ENCODE results near the gene LSAMP. TPM values are rescaled to one million over a fixed set of nuclear protein-coding genes. Genes with fewer than 3 reads are reported as not detected.

The LSAMP gene
- total and polyA plus RNA-seq, 2 experiments from 2014 or later, result 2.0 to 2.9 TPM

- no peaks in the 10 kb centered on the region for H3K27me3 ChIP-seq (ENCODE audit: insufficient read depth)
- no peaks in the 10 kb centered on the region for H3K79me2 ChIP-seq (replicated peaks; ENCODE audit: insufficient read depth)
- H3K4me1 ChIP-seq (ENCODE audit: insufficient read depth), result no peaks in the 10 kb centered on the region
- no peaks in the 10 kb centered on the region for H3K9me3 Mint-ChIP-seq
- peaks cover 6% of the 10 kb centered on the region for H3K4me1 Mint-ChIP-seq
- TF ChIP-seq CREB1 (CRISPR knock-in tag; IDR thresholded peaks at IDR 0.05; ENCODE audit: low read depth) (no peak), ETS1 (IDR thresholded peaks at IDR 0.05) (no peak), ZNF114 (CRISPR knock-in tag; IDR thresholded peaks at IDR 0.05) (no peak), CTCF (conservative IDR thresholded peaks at IDR 0.05; ENCODE audit: low read depth in 2 of 2) (no peak), STAT1 (IDR thresholded peaks at IDR 0.05; ENCODE audit: unreplicated experiment) (no peak), POLR2AphosphoS5 (IDR thresholded peaks at IDR 0.05; ENCODE audit: low read depth) (no peak), NANOG (IDR thresholded peaks at IDR 0.05; ENCODE audit: borderline replicate concordance) (no peak), ZNF462 (CRISPR knock-in tag; IDR thresholded peaks at IDR 0.05) (no peak), REST (IDR thresholded peaks at IDR 0.05; ENCODE audit: unreplicated experiment) (no peak), ZNF331 (CRISPR knock-in tag; IDR thresholded peaks at IDR 0.05; ENCODE audit: low read depth) (no peak), JUNB (IDR thresholded peaks at IDR 0.05; ENCODE audit: unreplicated experiment) (no peak)
- DNase-seq (ENCODE audit: low spot score), result no peak
- no peaks in the 10 kb centered on the region for H3K36me3 ChIP-seq (ENCODE audit: insufficient read depth)
- ATAC-seq, result no peak
- no peak overlapping the region for H3K4me3 Mint-ChIP-seq
- no peaks in the 10 kb centered on the region for H3K9me2 ChIP-seq (ENCODE audit: insufficient read depth)
- H4K20me1 ChIP-seq (replicated peaks; ENCODE audit: insufficient read depth), result no peaks in the 10 kb centered on the region
- no peak overlapping the region for H3K27ac Mint-ChIP-seq
- H3F3A ChIP-seq (replicated peaks; ENCODE audit: low read depth), result no peaks in the 10 kb centered on the region
- H3K27me3 Mint-ChIP-seq (ENCODE audit: insufficient read depth, low read depth, poor library complexity), result no peaks in the 10 kb centered on the region
- no peak overlapping the region for H3K27ac ChIP-seq (ENCODE audit: low read depth)
- H3K4me3 ChIP-seq, result no peak overlapping the region
- no peak overlapping the region for H3K4me2 ChIP-seq
- no peak overlapping the region for H2AFZ ChIP-seq
- no peaks in the 10 kb centered on the region for H3K36me3 Mint-ChIP-seq (ENCODE audit: low read depth)
These were observed 424.3 kb downstream of the LSAMP start for GRCh38 chr3:116020989-116021388.
